NCI-H1417 treated with DMSO at 0.1 percent for 48 hours (cell line): Measurements from ENCODE around the gene RAB6A.
"Not testable (repeated sequence)": the region's sequence is repeated elsewhere in the genome, so short reads cannot be mapped to it uniquely, and the experiment has no call there.

ENCODE experiments used
- DNase-seq: peaks from one replicate; lab custom pipeline; 2025; lab: John Stamatoyannopoulos, UW

RAB6A gene

DNA sequence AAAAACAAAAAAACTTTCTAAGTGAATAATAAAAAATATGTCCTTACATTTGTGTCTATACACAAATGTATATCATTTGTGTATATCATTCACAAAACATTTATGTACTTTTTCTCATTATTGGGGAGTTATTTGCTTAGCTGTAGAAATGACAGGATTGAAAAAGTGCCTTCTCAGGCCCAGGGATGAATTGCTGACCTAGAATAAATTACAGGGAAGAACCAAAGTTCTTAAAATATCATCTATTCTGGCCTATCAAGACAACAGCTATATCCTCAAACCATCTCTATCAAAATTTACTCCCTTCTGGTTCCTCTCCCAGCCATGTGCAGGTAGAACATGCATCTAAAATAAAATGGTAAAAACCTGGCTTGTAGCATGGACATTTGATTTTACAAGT, 1.9 kb upstream of the RAB6A start:
- no peak for DNase-seq

DNA sequence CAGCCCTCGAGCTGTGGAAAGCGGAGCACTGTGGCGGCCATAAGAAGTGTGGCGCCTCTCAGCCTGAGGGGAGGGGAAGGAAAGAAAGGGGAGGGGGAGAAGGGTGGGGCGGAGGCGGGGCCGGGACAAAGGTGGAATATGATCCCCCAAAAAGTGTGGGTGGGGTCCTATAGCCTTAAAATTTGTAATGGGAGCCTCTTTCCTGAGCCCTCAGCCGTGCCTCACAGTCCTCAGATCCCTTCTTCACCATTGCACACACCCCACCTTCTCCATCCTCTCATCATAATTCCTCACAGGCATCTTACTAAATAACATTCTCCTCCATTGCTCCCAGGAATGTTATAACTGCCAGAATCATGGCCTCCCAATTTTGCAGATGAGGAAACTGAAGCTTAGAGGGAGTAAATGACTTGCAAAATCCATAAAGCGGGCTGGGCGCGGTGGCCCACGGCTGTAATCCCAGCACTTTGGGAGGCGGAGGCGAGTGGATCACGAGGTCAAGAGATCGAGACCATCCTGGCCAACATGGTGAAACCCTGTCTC, 600 bp upstream of the RAB6A start:
- DNase-seq = no peak

DNA sequence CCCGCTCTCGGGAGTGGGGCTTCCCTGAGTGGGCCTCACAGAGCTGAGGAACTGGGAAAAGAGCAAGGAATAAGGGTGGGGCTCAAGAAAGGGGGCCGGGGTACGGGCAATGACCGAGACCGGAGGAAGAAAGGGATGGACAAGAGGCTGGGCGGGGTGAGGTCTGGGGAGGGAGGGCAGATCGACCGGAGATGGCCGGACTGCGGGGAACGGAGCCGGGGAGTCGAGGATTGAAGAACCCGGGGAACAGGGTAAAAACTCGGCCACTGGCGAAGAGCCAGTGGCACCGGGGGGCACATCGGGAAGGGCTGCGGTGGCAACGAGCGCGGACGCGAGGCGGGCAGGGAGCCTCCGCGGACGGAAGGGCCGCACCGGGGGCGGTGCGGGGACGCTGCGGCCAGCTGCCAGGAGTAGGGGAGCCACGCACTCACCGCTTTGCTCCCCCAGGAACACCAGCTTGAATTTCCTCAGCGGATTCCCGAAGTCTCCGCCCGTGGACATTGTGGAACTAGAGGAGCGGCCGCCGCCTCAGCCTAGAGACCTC, 667 bp downstream of the RAB6A start:
- no peak for DNase-seq

DNA sequence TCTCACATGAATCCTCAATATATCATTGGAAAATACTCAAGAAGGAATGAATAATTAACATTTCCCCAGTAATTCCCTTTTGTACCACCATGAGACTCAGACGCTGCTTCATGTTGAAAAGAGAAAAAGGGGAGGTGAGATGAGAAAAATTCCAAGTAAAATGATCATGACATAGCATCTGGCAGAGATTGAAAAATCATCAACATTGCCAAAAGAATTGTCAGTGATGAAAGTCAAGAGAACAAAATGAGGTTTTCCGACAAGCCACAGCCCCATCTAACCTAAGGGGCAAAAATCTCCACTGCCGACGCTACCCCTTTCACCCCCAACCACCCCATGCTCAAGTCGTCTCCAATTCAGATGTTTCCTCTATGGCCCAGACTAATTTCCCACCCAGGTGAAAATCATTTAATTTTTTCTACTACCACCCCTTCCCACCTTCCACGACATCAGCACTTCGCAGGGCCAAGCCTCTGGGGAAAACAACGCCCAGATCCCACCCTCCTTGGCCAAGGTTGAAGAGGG, 1.2 kb downstream of the RAB6A start:
- DNase-seq = no peak

DNA sequence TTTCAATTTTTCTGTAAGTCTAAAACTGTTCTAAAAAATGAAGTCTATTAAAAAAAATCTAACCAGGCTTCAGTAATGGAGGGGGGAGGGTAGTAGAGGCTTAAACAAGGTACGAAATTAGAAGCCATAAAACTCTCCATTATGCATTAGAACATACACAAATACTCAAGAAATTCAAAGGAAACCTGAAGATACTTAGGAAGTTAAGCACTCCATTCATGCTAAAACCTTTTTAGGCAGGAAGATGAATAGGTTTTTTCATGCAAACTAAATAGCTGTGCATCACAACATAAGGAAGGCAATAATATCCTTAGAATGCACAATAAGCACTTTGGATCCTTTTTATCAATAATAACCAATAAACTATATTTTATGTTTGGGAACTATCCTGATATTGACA, 2.4 kb downstream of the RAB6A start:
- no peak for DNase-seq

DNA sequence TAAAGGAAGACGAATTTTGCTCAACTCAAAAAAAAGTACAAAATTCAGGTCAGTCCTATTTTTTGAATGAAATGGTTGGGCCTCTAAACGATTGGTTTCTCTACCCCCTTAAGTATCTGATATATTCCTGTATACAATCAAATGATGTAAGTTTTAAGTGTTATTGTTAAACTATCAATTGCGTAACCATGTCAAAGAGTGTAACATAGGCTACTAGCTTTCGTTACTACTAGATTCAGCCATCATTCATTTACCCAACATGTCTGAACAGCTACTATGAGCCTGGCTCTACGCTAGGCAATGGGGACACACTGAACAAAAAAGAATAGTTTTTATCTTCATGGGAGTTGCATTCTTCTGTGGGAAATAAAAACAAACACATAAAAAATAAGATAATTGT, 3.3 kb downstream of the RAB6A start:
- no peak for DNase-seq

DNA sequence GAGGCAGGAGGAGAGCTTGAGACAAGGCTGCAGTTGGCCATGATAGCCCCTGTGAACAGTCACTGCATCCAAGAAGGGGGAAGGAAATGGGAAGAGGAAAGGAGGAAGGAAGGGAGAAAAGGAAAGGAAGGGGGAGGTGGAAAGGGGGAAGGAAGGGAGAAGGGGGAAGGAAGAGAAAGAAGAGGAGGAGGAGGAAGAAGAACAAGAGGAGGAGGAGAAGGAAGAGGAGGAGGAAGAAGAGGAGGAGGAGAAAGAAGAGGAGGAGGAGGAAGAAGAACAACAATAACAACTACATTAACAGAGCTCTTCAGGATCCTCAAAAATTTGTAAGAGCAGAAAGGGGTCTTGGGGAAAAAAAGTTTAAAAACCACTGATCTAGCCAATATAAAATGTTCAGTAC, 5.2 kb downstream of the RAB6A start:
- no peak for DNase-seq

DNA sequence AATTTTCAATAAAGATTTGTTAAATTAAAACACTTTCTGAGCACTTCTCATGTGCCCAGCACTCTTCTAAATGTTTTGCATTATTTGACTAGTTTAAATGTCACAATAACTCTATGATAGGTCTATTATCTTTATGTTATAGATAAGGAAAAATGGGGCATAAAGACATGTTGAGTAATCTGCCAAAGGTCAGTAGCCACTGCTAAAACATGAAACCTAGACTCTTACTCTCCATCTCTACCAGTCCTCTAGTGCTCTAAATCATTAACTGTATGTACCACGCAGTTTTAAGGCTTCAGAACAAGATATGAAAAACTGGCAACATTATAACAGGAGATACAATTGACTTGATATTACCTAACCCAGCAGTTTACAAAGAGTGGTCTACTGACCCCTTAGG, 6.9 kb downstream of the RAB6A start:
- DNase-seq = no peak

DNA sequence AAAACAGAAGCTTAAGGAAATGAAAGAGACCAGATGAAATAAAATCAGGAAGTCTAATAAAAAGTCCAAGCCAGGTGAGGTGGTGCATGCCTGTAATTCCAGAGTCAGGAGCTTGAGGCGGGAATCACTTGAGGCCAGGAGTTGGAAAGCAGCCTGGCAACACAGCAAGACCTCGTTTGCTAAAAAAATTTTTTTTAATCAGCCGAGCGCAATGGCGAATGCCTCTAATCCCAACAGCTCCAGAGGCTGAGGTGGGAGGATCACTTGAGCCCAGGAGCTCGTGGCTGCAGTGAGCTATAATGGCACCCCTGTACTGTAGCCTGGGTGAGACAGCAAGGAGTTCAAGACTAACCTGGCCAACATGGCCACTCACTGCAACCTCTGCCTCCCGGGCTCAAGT, 8.0 kb downstream of the RAB6A start:
- no peak for DNase-seq

DNA sequence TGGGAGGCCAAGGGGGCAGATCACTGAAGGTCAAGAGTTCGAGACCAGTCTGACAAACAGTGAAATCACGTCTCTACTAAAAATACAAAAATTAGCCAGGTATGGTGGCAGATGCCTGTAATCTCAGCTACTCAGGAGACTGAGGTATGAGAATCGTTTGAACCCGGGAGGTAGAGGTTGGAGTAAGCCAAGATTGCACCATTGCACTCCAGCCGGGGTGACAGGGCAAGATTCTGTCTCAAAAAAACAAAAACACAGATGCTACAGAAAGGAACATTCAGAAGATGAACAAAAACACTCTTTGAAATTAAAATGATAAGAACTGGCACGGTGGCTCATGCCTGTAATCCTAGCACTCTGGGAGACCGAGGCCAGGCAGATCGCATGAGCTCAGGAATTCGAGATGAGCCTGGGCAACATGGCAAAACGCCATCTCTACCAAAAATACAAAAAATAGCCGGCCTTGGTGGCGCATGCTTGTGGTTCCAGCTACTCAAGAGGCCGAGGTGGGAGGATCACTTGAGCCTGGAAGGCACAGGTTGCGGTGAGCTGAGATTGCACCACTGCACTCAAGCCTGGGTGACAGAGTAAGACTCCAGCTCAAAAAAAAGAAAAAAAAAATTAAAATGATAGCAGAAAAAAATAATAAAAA, 8.5 kb downstream of the RAB6A start:
- no peak for DNase-seq

DNA sequence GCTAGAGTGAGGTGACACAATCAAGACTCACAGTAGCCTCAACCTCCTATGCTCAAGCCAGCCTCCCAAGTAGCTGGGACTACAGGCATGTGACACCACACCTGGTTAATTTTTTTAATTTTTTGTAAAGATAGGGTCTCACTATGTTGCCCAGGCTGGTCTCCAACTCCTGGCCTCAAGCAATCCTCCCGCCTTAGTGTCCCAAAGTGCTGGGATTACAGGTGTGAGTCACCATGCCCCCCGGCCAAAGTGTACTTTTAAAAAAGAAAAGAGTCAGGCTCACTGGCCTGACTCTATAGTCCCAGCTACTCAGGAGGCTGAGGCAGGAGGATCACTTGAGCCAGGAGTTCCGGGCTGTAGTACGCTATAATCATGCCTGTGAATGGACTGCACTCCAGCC, 10.0 kb downstream of the RAB6A start:
- not testable (repeated sequence) for DNase-seq

DNA sequence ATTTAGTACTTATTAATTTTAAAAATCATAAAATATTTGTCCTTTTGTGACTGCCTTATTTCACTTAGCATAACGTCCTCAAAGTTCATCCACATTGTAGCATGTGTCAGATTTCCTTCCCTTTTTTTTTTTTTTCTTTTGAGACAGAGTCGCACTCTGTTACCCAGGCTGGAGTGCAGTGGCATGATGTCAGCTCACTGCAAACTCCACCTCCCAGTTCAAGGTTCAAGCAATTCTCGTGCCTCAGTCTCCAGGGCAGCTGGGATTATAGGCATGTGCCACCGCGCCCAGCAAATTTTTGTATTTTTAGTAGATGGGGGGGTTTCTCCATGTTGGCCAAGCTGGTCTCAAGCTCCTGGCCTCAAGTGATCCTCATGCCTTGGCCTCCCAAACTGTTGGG, 10.6 kb downstream of the RAB6A start:
- DNase-seq = no peak

DNA sequence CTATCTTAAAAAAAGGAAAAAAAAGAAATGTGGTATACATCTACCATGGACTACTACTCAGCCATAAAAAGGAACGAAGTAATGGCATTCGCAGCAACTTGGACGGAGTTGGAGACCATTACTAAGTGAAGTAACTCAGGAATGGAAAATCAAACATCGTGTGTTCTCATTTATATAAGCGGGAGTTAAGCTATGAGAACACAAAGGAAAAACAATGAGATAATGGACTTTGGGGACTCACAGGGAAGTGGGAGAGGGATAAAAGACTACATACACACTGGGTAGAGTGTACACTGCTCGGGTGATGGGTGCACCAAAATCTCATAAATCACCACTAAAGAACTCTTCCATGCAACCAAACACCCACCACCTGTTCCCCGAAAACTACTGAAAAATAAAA, 11.8 kb downstream of the RAB6A start:
- no peak for DNase-seq

DNA sequence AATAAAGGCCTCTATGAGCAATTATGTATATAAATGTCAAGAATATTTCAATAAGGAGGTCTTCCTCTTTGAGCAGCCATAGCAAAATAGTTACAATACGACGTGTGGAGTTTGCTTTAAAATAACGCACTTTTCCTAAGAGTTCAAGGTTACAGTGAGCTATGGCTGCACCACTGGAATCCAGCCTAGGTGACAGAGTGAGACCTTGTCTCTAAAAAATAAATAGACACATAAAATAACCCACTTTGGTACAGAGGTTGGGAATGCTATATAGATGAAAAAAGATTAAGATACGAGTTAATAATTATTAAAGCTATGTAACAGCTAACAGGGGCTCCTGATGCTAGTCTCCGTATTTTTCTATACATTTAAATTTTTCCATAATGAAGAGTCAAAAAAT, 12.6 kb downstream of the RAB6A start:
- no peak for DNase-seq

DNA sequence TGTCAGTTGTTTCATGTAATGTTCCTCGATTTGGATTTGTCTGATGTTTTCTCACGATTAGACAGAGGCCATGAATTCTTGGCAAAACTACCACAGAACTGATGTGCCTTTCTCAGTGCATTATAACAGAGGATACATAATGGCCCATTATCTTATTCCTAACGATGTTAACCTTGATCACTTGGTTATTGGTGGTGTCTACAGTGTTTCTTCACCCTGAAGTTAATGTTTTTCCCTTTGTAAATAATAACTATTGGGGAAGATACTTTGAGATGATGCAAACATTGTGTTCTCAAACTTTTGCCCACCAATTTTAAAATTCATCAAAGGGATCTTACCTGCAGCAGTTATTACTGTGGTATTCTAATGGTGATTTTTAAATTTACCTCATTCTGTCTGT, 13.1 kb downstream of the RAB6A start:
- no peak for DNase-seq

DNA sequence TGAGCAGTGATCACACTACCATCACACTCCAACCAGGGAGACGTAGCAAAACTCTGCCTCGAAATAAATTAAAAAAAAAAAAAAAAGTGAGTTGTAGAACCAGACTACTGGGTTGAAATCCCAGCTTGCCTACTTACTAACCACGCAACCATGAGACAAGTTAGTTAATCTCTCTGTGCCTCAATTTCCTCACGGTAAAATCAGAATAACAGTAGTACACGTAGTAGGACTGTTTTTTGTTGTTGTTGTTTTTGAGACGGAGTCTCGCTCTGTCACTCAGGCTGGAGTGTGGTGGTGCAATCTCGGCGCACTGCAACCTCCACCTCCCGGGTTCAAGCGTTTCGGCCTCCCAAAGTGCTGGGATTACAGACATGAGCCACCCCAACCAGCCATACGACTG, 14.2 kb downstream of the RAB6A start:
- no peak for DNase-seq

DNA sequence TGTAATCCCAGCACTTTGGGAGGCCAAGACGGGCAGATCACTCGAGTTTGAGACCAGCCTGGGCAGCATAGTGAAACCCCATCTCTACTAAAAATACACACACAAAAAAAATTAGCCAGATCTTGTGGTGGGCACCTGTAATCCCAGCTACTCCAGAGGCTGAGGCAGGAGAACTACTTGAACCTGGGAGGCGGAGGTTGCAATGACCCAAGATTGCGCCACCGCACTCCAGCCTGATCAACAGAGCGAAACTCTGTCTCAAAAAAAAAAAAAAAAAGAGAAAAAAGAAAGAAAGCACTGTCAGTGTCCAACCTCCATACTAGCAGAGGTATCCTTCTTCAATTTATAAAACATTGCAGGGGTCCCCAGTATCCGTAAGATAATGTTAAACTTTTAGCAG, 17.8 kb downstream of the RAB6A start:
- DNase-seq = no peak

DNA sequence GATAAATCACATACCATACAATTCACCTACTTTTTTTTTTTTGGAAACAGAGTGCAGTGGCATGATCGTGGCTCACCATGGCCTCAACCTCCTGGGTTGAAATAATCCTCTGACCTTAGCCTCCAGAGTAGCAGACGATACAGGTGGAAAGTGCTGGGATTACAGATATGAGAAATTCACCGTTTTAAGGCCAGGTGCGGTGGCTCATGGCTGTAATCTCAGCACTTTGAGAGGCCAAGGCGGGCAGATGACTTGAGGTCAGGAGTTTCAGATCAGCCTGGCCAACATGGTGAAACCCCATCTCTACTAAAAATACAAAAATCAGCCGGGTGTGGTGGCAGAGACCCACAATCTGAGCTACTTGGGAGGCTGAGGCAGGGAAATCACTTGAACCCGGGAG, 24.9 kb downstream of the RAB6A start:
- not testable (repeated sequence) for DNase-seq

DNA sequence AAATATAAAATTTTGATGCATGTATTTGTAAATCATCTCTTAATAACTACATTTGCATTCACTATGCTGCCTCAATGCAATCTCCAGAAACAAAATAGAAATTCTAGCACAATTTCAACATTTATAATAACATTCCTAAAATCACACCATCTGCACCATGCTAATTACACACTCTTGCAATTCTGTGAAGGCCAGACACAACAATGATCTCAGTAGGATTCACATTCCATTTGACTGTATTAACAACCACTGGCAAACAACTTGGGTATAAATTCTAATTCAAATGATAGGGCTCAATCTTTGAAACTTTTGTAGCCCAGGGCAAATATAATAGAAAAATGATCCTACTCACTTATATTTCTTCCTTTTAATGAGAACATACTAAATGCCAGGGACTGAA, 25.9 kb downstream of the RAB6A start:
- DNase-seq = no peak

DNA sequence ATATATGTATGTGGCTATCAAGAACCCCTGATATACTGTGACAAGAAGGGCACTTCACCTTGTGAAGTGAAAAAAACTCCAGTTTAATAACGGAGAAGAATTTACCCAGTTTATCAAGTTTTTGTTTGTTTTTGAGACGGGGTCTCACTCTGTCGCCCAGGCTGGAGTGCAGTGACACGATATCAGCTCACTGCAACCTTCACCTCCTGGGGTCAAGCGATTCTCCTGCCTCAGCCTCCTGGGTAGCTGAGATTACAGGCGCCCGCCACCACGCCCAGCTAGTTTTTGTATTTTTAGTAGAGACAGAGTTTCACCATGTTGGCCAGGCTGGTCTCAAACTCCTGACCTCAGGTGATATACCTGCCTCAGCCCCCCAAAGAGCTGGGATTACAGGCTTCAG, 26.9 kb downstream of the RAB6A start:
- not testable (repeated sequence) for DNase-seq

DNA sequence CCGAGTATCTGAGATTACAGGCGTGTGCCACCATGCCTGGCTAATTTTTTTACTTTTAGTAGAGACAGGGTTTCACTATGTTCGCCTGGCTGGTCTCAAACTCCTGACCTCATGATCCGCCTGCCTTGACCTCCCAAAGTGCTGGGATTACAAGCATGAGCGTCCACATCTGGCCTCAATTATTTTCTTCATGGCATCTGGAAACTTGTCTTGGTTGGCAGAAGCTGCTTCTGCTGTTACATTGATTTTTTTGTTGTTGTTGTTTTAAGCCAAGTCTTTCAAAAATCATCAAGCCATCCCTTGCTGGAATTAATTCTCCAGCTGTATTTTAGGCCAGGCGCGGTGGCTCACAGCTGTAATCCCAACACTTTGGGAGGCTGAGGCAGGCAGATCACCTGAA, 27.9 kb downstream of the RAB6A start:
- not testable (repeated sequence) for DNase-seq

DNA sequence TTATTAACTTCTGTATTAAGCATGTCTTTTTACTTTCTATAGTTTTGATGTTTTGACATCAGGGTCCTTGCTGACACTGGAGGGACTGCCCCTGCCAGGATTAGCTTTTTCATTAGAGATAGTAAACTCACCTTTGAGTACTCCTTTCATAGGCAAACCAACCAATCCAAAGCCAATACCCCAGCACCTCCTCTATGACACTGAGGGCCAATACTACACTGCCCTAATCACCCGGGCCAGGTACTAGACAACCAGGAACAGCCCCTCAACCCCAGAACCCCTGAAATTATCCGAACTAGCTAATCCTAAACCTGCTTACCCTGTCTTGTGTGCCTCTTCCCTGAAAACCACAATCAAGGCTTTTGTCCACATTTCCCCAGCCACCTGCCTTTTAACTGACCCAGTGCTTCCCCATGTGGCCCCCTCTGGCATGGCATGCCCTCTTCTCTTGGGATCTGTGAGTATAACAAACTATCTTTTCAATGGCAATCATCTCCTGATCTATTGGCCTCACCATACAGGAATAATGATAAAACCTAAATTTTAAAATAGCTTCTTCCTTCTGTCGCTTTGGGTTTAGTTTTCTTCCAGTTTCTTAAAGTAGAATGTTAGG, 31.2 kb downstream of the RAB6A start:
- DNase-seq = no peak

DNA sequence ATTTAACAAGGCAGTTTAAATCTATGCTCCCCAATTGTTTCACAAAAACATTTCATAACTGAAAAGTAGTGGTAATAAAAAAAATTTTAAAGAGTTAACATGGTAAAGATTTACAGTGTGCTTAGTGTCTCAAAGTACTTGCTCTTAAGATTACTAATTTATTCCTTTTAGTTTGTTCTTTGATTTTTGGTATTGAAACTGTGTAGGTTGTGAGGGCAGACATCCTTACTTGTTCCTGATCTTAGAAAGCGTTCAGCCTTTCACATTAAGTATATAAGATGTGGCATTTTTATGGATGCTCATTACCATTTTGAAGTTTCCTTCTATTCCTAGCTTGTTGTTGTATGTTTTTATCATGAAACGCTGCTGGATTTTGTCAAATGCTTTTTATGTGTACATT, 32.9 kb downstream of the RAB6A start:
- no peak for DNase-seq

DNA sequence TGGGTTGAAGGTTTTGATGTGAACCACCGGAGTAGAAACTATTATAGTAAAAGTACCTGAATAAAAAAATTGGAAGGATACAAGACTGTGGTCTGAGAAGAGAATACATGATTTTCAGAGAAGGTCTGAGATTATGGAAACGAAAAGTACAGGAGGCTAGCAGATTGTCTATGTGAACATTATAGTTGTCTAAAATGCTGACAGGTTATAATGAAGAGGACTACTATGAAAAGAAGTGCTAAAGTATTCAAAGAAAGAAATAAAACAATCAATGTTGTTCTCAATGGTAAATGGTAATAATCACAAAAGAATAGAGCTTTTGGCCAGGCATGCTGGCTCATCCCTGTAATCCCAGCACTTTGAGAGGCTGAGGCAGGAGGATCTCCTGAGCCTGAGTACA, 34.0 kb downstream of the RAB6A start:
- DNase-seq = no peak
